ENCODE data around the gene ALMS1.
A peak's percentile ranks its signal among the peaks of the same experiment; 100 is the strongest.
"Not testable (repeated sequence)": the region's sequence is repeated elsewhere in the genome, so short reads cannot be mapped to it uniquely, and the experiment has no call there.

Gene ALMS1, protein sequence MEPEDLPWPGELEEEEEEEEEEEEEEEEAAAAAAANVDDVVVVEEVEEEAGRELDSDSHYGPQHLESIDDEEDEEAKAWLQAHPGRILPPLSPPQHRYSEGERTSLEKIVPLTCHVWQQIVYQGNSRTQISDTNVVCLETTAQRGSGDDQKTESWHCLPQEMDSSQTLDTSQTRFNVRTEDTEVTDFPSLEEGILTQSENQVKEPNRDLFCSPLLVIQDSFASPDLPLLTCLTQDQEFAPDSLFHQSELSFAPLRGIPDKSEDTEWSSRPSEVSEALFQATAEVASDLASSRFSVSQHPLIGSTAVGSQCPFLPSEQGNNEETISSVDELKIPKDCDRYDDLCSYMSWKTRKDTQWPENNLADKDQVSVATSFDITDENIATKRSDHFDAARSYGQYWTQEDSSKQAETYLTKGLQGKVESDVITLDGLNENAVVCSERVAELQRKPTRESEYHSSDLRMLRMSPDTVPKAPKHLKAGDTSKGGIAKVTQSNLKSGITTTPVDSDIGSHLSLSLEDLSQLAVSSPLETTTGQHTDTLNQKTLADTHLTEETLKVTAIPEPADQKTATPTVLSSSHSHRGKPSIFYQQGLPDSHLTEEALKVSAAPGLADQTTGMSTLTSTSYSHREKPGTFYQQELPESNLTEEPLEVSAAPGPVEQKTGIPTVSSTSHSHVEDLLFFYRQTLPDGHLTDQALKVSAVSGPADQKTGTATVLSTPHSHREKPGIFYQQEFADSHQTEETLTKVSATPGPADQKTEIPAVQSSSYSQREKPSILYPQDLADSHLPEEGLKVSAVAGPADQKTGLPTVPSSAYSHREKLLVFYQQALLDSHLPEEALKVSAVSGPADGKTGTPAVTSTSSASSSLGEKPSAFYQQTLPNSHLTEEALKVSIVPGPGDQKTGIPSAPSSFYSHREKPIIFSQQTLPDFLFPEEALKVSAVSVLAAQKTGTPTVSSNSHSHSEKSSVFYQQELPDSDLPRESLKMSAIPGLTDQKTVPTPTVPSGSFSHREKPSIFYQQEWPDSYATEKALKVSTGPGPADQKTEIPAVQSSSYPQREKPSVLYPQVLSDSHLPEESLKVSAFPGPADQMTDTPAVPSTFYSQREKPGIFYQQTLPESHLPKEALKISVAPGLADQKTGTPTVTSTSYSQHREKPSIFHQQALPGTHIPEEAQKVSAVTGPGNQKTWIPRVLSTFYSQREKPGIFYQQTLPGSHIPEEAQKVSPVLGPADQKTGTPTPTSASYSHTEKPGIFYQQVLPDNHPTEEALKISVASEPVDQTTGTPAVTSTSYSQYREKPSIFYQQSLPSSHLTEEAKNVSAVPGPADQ (N-terminal part only)
- total RNA-seq = 118 to 173 (median 151) reads per million in 4 experiments

DNA sequence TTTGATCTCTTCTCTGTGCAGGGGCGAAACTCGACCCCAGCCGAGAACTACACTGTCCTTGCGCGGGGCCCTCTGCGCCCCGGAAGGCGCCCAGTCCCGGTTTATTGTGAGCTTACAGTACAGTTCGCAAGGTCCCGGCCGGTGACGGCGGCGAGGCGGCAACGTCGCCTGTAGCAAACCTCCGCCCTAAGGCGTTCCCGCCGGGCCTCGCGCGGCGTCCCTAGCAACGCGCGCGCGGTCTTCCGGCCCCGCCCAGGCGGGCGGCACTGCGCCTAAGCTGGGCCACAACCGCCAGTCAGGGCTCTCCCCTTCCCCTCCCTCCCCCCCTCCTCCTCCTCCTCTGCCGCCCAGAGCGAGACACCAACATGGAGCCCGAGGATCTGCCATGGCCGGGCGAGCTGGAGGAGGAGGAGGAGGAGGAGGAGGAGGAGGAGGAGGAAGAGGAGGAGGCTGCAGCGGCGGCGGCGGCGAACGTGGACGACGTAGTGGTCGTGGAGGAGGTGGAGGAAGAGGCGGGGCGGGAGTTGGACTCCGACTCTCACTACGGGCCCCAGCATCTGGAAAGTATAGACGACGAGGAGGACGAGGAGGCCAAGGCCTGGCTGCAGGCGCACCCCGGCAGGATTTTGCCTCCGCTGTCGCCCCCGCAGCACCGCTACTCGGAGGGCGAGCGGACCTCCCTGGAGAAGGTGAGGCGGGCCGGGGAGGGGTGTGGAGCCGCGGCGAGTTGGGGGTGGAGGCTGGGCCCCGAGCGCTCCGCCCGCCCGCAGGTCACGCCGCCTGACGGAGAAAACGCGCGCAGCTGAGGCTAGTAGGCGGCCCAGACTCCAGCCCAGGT lies at the start of gene ALMS1:
Gene ALMS1, plus strand, starts transcription at position 333 of the 838 bp plus-strand sequence. Its CDS starts 33 bp downstream, at position 366.
- peak; percentile 80 for DNase-seq

DNA sequence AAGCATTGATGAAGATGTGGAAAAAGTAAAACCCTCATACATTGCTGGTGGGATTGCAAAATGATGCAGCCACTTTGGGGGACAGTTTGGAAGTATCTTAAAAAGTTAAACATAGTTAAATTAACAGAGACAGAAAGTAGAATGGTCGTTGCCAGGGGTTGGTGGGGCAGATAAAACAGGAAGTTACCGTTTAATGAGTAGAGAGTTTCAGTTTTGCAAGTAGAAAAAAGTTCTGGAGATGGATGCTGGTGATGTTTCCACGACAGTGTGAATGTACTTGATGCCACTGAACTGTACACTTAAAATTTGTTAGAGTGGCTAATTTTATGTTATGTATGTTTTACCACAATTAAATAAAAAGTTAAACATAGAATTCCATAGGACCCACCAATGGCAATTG lies 47.8 kb upstream of the ALMS1 start:
- DNase-seq = no peak

DNA sequence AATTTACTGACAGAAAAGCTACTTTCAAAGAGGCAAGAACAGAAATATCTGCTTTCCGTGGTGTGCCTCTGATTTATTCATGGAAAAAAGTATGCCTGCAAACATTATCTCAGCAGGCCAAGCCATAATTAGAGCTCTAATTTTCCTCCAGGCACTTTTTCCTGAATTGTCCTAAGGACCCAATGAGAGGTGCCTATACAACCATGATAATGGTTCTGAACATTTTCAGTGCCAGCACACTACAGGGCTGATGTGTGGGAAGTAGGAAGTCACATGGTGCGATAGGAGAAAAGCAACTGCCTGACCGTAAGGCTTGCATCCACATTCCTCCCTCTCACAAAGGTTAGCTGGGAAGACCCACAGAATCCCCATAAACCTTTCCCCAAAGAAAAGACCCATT lies 46.4 kb upstream of the ALMS1 start:
- DNase-seq = no peak

DNA sequence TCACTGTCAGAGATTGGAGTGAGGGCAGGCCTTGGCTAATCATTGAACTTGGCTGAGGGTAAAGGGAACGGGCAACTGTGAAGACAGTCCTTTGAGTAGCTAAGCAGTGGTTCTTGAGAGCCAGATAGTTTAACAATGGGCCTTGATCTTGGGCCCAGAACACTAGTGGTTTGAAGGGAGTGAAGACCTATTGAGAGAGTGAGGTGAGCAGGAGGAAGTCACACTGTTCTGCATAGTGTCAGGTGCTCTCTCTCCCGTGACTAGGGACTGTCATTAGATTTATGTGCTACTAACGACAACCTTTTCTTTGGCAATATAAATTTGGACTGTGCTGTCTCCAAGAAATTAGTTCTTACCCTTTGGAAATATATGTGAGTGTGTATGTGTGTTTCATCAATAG lies 44.6 kb upstream of the ALMS1 start:
- no peak for DNase-seq

DNA sequence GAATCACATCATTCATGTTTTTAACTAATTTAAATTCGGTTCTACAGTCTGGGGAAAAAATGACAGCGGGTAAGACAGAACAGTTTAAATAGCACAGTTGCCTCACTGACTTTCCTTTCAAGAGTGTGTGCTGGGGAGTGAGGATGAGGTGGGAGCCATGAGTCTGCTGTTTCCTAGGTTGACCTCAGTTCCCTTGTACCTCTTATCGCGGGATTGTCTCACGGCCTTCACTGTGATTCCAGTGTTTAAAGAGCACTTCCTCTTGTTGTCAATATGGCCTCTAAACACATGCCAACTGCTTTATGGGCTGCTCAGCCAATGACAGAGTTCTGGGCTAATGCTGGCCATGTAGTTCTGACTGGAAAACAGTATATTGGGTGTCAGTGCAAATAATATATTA lies 41.6 kb upstream of the ALMS1 start:
- no peak for DNase-seq

DNA sequence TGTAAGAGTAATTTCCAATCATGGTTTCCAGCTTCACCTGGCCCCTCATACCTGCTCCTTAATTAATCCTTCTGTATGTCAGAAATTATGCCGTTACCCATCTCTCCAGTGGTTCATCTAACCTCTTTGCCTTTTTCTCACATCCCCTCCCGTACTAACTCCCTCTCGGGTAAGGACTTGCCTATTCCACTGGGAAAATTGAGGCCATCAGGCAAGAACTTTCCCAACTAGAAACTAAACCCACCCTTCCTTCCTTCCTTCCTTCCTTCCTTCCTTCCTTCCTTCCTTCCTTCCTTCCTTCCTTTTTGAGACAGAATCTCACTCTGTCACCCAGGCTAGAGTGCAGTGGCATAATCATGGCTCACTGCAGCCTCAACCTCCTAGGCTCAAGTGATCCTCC lies 40.9 kb upstream of the ALMS1 start:
- not testable (repeated sequence) for DNase-seq

DNA sequence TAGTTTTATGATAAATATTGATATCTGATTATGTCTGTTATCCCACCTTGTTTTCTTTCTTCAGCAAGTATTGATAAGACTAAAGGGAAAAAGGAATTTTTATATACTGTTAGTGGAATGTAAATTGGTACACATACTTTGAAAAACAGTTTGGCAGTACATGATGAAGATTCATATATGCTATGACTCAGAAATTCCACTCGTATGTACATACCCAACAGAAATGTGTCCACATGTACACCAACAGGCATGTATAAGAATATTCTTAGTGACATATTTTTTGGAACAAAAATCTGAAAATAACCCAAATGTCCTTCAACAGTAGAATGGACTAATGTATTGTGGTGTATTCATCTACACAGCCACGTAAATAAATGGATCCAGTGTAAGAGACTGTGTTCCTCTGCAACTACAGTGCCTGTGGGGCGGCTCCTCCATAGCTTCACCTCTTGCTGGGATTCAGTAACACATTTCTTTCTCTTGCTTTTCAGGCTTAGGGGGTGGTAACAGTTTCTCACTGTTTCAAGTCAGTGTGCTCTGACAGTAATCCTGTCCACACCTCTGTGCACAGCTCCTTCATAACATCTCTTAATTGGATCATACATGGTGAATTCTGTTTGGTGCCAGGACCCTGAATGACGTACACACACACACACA lies 35.5 kb upstream of the ALMS1 start:
- no peak for DNase-seq

DNA sequence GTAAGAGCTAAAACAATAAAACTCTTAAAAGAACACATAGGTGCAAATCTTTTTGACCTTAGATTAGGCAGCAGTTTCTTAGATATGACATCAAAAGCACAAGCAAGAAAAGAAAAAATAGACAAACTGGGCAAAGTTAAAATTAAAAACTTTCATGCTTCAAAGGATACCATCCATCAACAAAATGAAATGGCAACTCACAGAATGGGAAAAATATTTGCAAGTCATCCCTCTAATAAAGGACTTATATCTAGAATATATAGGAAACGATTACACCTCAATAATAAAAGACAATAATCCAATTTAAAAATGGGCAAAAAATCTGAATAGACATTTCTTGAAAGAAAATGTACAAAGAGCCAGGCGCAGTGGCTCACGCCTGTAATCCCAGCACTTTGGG lies 29.5 kb upstream of the ALMS1 start:
- no peak for DNase-seq

DNA sequence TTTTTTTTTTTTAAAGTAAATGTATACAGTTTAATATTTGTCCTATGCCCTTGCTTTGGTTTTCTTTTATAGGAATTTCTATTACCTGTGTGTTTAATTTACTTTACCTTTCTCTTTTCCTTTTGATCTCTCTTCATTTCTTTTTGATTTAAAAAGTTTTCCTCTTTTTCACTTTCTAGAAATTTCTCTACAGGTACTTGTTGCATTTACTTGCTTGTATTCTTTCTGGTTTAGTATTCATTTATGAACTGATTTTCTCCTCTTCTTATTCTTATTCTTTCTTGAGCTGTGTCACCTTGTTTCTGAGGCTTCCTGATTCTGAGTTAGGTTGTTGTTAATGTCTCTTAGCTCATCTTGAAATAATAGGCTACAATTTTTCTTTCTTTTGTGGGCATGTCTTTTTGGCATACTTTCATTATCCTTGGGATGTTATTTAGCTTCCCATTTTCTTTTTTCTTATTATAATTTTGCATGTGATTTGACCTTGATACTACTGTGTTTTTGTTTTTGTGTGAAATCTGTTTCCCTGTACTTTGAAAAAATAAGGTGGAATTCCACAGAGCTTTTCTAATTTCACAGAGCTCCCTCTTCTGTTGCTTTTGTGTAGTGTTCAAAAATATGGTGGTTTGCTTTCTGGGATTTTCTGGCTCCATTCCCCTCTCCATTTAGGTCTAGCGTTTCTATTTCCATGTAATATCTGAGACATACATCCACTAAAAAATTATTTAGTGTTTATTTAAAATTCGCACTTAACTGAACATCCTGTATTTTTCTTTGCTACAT lies 25.5 kb upstream of the ALMS1 start:
- no peak for DNase-seq

DNA sequence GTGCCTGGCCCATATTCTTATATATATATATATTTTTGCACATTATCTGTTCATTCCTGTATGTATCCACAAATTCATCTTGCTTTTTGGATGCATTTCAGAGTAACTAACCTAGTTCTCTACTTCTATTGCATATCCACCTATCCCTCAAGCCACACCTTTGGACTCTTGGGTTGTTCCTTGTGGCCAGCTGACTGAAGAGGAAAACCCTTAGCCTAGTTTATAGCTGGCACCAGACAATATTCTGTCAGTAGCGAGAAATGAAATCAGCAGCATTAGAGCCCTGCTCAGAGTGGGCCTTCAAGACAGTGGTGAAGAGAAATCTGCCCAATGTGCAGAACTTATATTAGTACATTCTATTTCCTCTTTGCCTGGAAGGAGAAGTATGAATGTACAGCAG lies 19.6 kb upstream of the ALMS1 start:
- no peak for DNase-seq

DNA sequence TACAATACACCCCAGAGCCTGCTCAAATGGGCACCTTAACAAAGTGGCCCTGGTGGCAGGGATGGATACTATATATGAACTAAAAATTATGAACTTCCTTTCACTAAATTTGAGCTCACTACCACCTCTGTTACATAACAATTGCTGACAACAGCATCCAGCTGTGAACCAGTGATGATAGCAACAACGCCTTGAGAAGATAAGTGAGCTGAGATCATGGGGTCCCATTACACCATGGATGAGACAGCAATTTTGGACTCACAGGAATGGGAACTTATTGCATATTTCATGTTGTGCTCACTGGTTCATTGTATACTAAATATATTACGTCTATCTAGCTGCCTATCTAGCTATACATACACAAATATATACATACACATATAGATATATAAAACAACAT lies 16.9 kb upstream of the ALMS1 start:
- DNase-seq = no peak

DNA sequence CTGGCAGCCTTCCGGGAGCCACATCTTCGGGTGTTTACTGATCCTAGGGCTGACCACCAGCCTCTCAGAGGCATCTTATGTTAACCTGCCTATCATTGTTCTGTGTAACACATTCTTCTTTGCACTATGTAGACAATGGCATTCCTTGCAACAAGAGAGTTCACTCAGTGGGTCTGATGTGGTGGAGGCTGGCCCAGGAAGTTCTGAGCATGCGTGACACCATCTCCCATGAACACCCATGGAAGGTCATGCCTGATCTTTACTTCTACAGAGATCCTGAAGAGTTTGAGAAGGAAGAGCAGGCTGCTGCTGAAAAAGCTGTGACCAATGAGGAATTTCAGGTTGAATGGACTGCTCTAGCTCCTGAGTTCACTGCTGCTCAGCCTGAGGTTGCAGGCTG lies 15.3 kb upstream of the ALMS1 start:
- no peak for DNase-seq

DNA sequence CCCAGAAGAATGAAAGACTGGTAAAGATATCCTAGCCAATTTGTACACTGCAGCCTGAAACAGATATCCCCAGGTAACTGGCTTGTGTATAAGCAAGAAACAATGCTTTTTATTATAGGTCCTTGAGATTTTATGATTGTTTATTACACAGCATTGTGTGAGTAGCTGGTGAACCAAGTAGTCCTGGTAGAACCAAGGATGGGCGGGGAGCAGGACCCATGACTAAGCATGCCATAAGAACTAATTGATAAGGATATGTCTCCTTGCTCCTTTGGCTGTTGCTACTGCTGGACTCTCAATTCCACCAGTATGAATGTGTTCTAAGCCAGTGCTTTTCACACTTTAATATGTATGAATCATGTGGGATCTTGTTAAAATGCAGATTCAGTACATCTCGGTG lies 12.3 kb upstream of the ALMS1 start:
- DNase-seq = no peak

DNA sequence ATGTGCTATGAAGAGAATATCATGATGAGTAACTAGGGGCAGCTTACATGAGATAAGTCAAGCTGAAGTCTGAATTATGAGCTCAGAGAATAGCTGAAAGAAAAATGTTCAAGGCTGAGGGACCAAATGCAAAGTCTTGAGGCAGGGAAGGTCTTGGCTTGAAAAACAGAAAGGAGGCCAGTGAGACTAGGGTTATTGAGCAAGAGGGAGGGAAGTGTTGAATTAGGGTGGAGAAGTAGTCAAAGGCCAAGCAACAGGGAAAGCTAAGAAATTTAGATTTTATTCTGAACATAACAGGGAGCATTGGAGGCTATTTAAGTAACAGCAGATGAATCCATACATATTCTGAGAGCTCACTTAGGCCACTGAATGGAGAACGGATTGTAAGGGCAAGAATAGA lies 11.4 kb upstream of the ALMS1 start:
- DNase-seq = no peak

DNA sequence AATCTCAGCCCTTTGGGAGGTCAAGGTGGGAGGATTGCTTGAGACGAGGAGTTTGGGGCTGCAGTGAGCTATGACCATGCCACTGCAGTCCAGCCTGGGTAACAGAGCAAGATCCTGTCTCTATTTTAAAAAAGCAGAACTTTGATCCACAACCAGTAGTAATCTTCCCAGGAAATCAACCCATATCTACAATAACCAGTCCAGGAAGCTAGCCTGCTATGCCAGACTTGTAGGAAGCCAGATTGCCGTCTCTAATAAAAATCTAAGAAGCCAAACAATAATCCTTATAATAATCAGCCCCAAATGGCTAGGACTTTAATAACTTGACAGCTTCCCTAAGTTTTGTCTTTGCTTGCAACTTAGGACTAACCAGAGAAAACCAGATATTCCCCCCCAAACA lies 9.0 kb upstream of the ALMS1 start:
- DNase-seq = no peak

DNA sequence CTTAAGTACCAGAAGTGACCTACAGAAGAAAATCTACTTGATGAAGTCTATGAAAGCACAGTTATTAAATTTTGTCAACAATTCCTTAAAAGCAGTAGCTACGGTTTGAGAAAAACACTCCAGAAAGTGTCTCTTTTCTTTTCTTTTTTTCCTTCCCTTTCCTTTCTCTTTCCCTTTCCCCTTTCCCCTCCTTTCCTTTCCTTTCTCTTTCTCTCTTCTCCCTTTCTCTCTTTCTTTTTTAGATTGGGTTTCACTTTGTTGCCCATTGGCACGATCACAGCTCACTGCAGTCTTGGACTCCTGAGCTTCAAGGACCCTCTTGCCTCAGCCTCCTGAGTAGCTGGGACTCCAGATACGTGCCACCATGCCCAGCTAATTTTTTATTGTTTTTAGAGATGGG lies 2.6 kb upstream of the ALMS1 start:
- DNase-seq = no peak

DNA sequence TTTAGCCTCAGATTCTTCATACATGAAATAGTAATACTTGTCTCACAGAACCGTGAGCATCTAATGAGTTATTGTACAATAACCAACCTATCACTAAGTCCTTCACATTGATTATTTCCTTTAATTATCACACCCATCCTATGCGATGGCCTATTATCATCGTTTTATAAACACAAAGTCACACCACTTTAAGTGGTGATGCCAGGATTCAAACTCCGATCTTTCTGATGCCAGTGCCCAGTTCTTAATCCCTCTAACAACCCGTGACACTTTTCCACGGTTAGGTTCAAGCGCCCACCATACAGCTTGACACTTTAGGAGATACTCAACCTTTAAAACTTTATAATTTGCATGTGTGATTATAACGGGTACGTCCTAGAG lies 523 bp upstream of the ALMS1 start:
- DNase-seq = no peak

DNA sequence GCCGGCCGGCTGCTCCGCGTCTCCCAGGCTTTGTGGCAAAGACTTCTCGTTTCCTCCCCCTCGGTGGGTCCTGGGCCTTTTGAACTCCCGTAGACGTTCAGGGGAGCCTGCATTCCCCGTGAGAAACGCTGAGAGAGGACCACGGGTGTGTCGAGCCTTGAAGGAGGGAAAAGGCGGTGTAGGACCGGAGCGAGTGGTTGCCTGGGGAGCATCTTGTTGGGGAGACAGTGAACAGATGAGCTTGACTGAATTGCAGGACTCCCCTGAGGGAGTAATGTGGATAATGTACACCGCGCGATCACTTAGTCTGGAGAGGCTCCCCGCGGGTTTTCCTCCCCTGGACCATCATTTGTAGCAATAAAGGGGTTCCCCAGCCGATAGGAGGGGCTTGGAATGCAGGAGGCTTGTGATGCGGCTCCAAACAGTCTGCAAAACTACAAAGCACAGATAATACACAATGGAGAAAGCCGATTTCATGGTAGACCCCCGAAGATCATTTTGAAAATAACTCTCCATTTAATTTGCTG lies 769 bp downstream of the ALMS1 start:
- no peak for DNase-seq

DNA sequence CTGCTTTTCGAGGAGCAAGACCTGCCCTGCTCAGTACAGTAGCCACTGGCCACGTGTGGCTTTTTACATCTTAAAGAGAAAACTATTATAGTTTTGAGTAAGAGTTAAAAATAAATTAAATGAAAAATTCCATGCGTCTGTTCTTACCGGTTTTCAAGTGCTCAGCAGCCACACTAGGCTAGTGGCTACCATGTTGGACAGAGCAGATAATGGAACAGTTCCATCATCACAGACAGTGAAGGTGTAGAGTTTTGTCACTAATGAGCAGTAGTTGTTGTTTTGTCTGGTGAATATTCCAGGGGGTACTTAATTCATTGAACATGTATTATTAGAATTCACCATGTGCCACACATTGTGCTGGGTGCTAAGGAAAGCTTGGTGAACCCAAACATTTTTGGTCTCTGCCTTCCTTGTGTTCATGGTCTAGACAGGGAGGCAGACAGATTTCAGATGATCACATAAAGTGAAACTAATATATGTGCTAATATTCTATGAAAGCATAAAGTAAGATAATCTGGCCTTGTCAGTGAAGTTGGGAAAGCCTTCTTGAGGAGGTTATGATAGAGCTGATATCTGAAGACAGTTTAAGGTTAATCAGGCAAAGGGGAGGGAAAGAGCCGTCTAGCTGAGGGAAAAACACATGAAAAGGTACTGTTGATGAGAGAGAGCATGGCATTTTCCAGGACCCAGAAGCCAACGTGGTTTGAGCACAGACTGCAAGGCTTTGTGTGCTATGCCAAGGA lies 1.4 kb downstream of the ALMS1 start:
- no peak for DNase-seq

Data from effector CD8-positive, alpha-beta T cell (primary cell).